Cardiac muscle cell (in vitro differentiated cells and primary cell): ENCODE results near the gene POGZ. TPM values are rescaled to one million over a fixed set of nuclear protein-coding genes. Genes with fewer than 3 reads are reported as not detected.

ENCODE experiments used
- DNase-seq, 2 donors: peaks; one replicate each; pipeline versions ENCODE4 v3.0.0 to v3.0.0-alpha.2; 2010 to 2017; ENCODE audit warnings: low read depth in 1 of 2, low spot score in 1 of 2
- H3K27ac ChIP-seq: fragments of 200-600 bp; sonication (generic); 2 replicates; pipeline ENCODE4 v1.5.1; 2016
- H3K27me3 ChIP-seq: fragments of 200-600 bp; sonication (generic); 2 replicates; pipeline ENCODE4 v1.6.0; 2016; ENCODE audit warnings: control low read depth
- H3K36me3 ChIP-seq: fragments of 200-600 bp; sonication (generic); 2 replicates; pipeline ENCODE4 v1.5.1; 2016; ENCODE audit warnings: control low read depth
- H3K4me1 ChIP-seq: fragments of 200-600 bp; sonication (generic); 2 replicates; pipeline ENCODE4 v1.8.1; 2017; ENCODE audit warnings: low read depth, mild to moderate bottlenecking, mixed run types
- H3K4me3 ChIP-seq: fragments of 200-600 bp; sonication (generic); 2 replicates; pipeline ENCODE4 v1.5.1; 2016; ENCODE audit warnings: mild to moderate bottlenecking
- H3K9me3 ChIP-seq: fragments of 200-600 bp; sonication (generic); 2 replicates; pipeline ENCODE4 v1.5.1; 2017; ENCODE audit warnings: low read depth, mild to moderate bottlenecking, control low read depth
- polyA plus RNA-seq: library from polyadenylated mRNA; unstranded; fragments of >200 nt; fragmentation: Nextera tagmentation; extraction: Ambion mirVana; gene quantifications from 2 replicates; pipeline ENCODE4 v1.2.1, GENCODE V29; 2016
- total RNA-seq: library from RNA; depleted of rRNA; stranded (reverse); fragments of >200 nt; gene quantifications from 2 replicates; pipeline ENCODE4 v1.2.3, GENCODE V29; 2016
- TF ChIP-seq, protein P1 (sequence below): IDR thresholded peaks from 2 replicates; pipeline ENCODE4 v1.5.1; 2012; ENCODE audit warnings: low read depth, mild to moderate bottlenecking, low read length

The POGZ gene
- total and polyA plus RNA-seq, 2 experiments from 2014 or later, result 30.8 to 48.6 TPM

DNA sequence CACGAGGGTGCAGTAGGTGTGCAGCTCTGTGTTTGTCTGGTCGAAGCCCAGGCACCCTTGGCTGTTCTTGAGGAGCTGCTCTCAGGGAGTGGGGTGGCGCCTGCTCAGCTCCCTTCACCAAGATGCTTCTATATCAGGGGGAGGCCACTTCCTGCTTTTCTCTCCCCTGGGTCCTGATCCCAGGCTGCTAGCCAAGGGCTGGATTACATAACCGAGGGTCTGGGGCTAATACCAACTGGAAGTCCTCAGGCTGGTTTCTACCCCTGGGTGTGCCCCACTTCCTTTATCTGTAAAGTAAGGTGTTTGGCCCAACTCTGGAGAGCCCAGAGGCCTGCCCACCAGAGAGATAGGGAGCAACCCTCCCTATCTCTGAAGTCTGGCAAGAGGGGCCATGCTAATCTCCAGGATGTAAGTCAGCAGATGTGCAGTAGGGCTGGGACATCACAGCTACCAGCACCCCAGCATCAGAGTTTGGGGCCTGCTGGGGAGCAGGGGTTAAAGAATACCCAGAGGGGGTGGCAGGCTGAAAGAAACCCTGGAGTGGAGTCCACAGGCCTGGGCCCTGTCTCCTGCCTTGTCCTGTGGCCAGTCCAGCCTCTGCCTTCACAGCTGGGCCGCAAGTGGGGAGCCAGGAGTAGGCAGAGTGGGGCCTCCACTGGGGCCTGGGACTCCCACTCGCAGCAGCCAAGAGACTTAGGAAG, 88.9 kb downstream of the POGZ start:
- H3K4me1 ChIP-seq, result peaks cover 19% of the 10 kb centered on the region
- peak overlapping the region; percentile 43 for H3K27ac ChIP-seq
- peak in 1 of 2 donors; percentile 69 for DNase-seq
- H3K36me3 ChIP-seq, result no peaks in the 10 kb centered on the region
- H3K27me3 ChIP-seq, result no peaks in the 10 kb centered on the region
- H3K4me3 ChIP-seq, result no peak overlapping the region
- no peaks in the 10 kb centered on the region for H3K9me3 ChIP-seq
- TF ChIP-seq, protein P1, sequence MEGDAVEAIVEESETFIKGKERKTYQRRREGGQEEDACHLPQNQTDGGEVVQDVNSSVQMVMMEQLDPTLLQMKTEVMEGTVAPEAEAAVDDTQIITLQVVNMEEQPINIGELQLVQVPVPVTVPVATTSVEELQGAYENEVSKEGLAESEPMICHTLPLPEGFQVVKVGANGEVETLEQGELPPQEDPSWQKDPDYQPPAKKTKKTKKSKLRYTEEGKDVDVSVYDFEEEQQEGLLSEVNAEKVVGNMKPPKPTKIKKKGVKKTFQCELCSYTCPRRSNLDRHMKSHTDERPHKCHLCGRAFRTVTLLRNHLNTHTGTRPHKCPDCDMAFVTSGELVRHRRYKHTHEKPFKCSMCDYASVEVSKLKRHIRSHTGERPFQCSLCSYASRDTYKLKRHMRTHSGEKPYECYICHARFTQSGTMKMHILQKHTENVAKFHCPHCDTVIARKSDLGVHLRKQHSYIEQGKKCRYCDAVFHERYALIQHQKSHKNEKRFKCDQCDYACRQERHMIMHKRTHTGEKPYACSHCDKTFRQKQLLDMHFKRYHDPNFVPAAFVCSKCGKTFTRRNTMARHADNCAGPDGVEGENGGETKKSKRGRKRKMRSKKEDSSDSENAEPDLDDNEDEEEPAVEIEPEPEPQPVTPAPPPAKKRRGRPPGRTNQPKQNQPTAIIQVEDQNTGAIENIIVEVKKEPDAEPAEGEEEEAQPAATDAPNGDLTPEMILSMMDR, result no peak

DNA sequence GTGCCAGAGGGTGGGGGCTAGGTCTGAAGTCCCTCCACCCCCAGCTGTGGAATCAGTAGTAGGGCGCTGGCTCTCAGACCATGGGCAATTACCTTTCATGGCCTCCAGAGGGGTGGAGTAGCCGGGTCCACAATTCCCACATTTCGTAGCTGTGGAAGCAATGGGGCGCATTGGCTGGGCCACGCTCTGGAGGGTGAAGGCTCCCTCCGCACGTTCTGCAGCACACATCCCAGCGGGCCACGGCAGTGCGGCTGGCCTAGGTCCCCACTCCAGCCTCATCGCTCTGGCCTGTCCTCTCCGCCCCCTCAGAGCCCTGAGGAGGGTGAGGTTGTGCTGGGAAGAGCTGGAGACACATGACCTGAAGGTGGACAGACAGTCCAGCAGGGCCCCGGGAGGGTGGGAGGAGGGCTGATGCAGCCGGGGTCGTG, 89.7 kb downstream of the POGZ start:
- Histone ChIP-seq H3K4me1 (peaks cover 19% of the 10 kb centered on the region), H3K4me3 (no peak overlapping the region), H3K9me3 (no peaks in the 10 kb centered on the region), H3K36me3 (no peaks in the 10 kb centered on the region), H3K27me3 (no peaks in the 10 kb centered on the region), H3K27ac (no peak overlapping the region)
- TF ChIP-seq, protein P1, result no peak
- no peak for DNase-seq

DNA sequence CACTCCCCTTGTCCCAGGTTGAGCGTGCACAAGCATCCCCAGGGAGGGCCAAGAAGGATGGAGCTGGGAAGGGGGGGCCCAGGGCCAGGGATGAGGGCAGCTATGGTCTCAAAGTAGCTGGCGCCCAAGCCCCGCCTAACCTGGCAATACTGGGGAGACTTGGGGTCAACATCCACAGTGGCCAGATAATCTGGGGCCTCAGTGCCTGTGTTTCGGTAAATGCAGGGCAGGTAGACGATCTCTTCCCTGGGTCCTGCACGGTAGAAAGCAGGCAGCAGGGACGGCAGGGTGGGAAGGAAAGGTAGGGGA, 90.0 kb downstream of the POGZ start:
- Histone ChIP-seq H3K4me3 (no peak overlapping the region), H3K27ac (no peak overlapping the region), H3K4me1 (peaks cover 19% of the 10 kb centered on the region), H3K27me3 (no peaks in the 10 kb centered on the region), H3K9me3 (no peaks in the 10 kb centered on the region), H3K36me3 (no peaks in the 10 kb centered on the region)
- no peak for DNase-seq
- TF ChIP-seq, protein P1, result no peak

DNA sequence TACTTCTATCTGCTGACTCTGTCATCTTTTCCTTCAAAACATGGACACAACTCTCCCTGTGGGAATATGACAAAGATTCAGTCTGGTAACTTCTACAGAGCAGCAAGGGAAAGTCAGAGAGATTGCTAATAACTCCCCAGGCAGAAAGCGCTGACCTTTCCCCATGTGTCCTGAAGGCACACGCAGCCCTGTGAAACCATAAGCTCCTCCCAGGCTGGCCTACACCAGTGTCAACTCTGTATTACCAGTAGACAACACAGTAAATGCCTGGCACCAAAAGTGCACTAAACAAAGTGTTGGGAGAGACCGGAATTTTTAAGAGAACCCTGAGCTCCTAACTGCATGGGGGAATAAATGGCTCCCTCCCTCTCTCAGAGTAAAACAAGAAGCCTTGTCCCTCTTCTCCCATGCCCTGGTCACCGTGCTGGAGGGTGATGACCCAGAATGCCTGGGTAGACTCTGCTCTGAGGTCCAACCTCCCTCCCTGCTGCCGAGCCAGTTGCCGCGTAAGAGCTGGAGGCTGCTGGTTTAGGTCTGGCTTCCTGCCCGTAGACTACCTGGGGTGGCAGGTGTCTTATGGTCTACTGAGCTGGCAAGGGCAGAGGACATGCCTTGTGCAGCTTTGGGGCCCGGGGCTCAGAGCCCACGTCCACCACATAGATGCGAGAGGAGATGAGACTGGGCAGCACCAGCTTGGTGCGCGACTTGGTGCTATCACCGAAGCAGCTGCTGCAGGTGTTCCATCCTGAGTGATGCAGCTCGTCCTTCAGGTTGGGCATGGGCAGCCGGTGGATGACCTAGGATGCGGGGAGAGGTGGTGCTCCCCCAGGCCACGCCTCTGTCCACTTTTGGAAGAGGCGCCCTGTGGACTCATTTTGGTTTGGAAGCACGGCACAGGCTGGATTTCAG, 90.6 kb downstream of the POGZ start:
- no peaks in the 10 kb centered on the region for H3K27me3 ChIP-seq
- DNase-seq, result no peak
- TF ChIP-seq, protein P1, result no peak
- no peaks in the 10 kb centered on the region for H3K36me3 ChIP-seq
- no peak overlapping the region for H3K27ac ChIP-seq
- H3K4me3 ChIP-seq, result no peak overlapping the region
- peaks cover 19% of the 10 kb centered on the region for H3K4me1 ChIP-seq
- H3K9me3 ChIP-seq, result no peaks in the 10 kb centered on the region

DNA sequence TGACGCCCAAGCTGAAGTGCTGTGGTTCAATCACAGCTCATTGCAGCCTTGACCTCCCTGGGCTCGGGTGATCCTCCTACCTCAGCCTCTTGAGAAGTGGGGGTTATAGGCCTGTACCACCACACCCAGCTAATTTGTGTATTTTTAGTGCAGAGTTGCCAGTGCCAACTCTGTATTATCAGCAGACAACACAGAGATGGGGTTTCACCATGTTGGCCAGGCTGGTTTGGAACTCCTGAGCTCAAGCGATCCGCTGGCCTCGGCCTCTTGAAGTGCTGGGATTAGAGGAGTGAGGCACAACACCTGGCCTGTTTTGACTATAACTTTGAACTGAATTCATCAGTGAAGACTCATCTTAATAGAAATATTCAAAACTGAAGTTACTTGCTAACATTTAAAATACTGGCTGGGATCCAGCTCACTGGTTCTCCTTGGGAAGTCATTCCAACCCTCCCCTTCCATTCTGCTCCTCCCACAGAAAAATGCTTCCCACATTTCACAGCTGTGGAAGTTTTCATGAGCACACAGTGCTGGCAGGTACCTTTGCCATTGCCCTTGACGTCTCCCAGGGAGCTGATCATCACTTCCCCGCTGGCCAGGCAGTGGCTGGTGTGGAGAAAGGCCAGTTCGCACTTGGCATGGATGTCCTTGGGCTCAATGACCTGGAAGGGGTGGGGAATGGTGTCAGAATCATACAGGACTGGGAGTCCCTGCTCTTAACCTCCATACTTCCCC, 91.5 kb downstream of the POGZ start:
- TF ChIP-seq, protein P1, result no peak
- Histone ChIP-seq H3K4me1 (peaks cover 18% of the 10 kb centered on the region), H3K4me3 (no peak overlapping the region)

More for the DNA sequence above, 91.5 kb downstream of the POGZ start:
- Histone ChIP-seq H3K36me3 (no peaks in the 10 kb centered on the region), H3K27me3 (no peaks in the 10 kb centered on the region), H3K27ac (no peak overlapping the region), H3K9me3 (no peaks in the 10 kb centered on the region)
- peak in 1 of 2 donors; percentile 21 for DNase-seq
